ENCODE measurements around the gene PHOX2A.

PHOX2A gene

DNA sequence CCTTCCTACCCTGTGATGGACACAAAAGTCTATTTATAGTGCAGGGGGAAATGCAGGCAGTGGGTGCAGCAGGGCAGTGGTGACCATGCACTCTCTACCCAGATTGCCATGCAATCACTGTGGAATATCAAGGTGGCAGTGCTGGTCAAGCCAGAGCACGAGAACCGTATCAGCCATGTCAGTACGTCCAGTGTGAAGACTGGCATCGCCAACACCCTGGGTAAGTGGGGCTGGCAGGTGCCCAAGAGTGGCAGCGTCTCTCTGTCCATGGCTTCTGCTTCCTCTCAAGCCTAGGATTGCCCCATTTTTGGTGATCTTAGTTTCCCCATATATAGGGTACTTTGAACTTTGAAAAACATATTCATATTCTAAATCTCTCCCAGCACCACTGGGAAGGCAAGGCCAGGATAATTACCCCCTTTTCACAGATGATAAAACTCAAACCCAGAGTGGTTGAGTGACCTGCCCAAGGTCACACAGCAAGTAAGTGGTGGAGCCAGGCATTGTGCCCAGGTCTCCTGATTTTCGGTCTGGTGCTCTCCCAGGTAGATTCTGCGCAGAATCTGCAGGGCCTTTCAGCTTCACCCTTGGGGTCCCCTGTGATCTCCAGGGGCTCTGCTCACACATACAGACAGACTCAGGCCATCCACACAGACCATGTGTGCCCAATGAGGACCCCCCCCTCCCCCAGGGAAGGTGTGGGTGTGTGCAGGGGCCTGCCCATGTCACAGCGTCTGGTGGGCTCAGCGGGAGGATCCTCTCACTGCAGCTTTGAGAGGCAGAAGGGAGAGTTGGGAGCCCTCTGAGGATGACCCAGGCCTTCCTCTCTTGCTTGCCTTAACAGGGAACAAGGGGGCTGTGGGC is 12.3 kb downstream of the PHOX2A start:
- no peaks in the 10 kb centered on the region for H3K9me2 ChIP-seq (replicated peaks; ENCODE audit: control insufficient read depth, low read length)
- no peak overlapping the region for H3K4me3 ChIP-seq (ENCODE audit: low read length)
- no peak overlapping the region for H3K4me2 ChIP-seq (ENCODE audit: low read length)
- H3K4me1 ChIP-seq (ENCODE audit: control insufficient read depth, low read length), result peaks cover 3% of the 10 kb centered on the region
- H3K79me2 ChIP-seq (ENCODE audit: control insufficient read depth, low read length), result peaks cover 7% of the 10 kb centered on the region
- TF ChIP-seq EZH2phosphoT487 (IDR thresholded peaks at IDR 0.05; ENCODE audit: borderline replicate concordance, low read length), result no peak
- TF ChIP-seq, protein P1, sequence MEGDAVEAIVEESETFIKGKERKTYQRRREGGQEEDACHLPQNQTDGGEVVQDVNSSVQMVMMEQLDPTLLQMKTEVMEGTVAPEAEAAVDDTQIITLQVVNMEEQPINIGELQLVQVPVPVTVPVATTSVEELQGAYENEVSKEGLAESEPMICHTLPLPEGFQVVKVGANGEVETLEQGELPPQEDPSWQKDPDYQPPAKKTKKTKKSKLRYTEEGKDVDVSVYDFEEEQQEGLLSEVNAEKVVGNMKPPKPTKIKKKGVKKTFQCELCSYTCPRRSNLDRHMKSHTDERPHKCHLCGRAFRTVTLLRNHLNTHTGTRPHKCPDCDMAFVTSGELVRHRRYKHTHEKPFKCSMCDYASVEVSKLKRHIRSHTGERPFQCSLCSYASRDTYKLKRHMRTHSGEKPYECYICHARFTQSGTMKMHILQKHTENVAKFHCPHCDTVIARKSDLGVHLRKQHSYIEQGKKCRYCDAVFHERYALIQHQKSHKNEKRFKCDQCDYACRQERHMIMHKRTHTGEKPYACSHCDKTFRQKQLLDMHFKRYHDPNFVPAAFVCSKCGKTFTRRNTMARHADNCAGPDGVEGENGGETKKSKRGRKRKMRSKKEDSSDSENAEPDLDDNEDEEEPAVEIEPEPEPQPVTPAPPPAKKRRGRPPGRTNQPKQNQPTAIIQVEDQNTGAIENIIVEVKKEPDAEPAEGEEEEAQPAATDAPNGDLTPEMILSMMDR (IDR thresholded peaks at IDR 0.05; ENCODE audit: low read depth, low read length, poor library complexity, severe bottlenecking), result no peak
- H3K27me3 ChIP-seq (ENCODE audit: control insufficient read depth, low read length), result no peaks in the 10 kb centered on the region
- H4K20me1 ChIP-seq (ENCODE audit: control insufficient read depth, insufficient read depth, low read depth, low read length), result no peaks in the 10 kb centered on the region
- peaks cover 6% of the 10 kb centered on the region for H3F3A ChIP-seq (ENCODE audit: control insufficient read depth, insufficient read depth)
- H3K36me3 ChIP-seq (ENCODE audit: control insufficient read depth, low read length), result peaks cover 95% of the 10 kb centered on the region
- no peak overlapping the region for H3K27ac ChIP-seq (ENCODE audit: low read depth, low read length)
- no peaks in the 10 kb centered on the region for H3K9me3 ChIP-seq (ENCODE audit: control insufficient read depth, insufficient read depth, low read length)

DNA sequence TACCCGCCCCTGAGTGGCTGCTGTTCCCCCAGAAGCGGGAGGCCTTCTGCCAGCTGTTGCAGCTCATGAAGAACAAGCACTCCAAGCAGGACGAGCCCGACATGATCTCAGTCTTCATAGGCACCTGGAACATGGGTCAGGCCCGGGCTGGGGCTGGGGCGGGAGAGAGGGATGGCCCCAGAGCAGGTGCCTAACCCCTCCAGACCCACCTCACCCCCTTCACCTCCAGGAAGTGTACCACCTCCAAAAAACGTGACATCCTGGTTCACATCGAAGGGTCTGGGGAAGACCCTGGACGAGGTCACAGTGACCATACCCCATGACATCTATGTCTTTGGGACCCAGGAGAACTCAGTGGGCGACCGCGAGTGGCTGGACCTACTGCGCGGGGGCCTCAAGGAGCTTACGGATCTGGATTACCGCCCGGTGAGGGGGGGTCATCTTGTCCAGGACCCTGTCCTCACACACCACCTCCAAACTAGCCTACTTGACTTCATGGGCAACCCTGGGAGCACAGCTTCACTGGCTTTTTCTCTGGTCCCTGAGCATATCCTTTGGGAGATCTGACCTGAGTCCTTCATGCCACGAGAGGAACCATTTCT is 13.1 kb downstream of the PHOX2A start:
- no peak overlapping the region for H3K27ac ChIP-seq (ENCODE audit: low read depth, low read length)
- H3K9me3 ChIP-seq (ENCODE audit: control insufficient read depth, insufficient read depth, low read length), result no peaks in the 10 kb centered on the region
- H3K4me1 ChIP-seq (ENCODE audit: control insufficient read depth, low read length), result peaks cover 8% of the 10 kb centered on the region
- no peak for TF ChIP-seq EZH2phosphoT487 (IDR thresholded peaks at IDR 0.05; ENCODE audit: borderline replicate concordance, low read length)
- H3K27me3 ChIP-seq (ENCODE audit: control insufficient read depth, low read length), result no peaks in the 10 kb centered on the region
- no peak overlapping the region for H3K4me2 ChIP-seq (ENCODE audit: low read length)
- H3K36me3 ChIP-seq (ENCODE audit: control insufficient read depth, low read length), result peaks cover 91% of the 10 kb centered on the region
- H3K4me3 ChIP-seq (ENCODE audit: low read length), result no peak overlapping the region
- no peaks in the 10 kb centered on the region for H3K9me2 ChIP-seq (replicated peaks; ENCODE audit: control insufficient read depth, low read length)
- H3F3A ChIP-seq (ENCODE audit: control insufficient read depth, insufficient read depth), result no peaks in the 10 kb centered on the region
- H4K20me1 ChIP-seq (ENCODE audit: control insufficient read depth, insufficient read depth, low read depth, low read length), result no peaks in the 10 kb centered on the region
- H3K79me2 ChIP-seq (ENCODE audit: control insufficient read depth, low read length), result peaks cover 15% of the 10 kb centered on the region

- H3K27ac ChIP-seq (ENCODE audit: low read depth, low read length), result no peak overlapping the region
- peaks cover 89% of the 10 kb centered on the region for H3K36me3 ChIP-seq (ENCODE audit: control insufficient read depth, low read length)
- H3K9me2 ChIP-seq (replicated peaks; ENCODE audit: control insufficient read depth, low read length), result no peaks in the 10 kb centered on the region
- no peaks in the 10 kb centered on the region for H3K9me3 ChIP-seq (ENCODE audit: control insufficient read depth, insufficient read depth, low read length)
- no peaks in the 10 kb centered on the region for H4K20me1 ChIP-seq (ENCODE audit: control insufficient read depth, insufficient read depth, low read depth, low read length)
- TF ChIP-seq, protein P1 (IDR thresholded peaks at IDR 0.05; ENCODE audit: low read depth, low read length, poor library complexity, severe bottlenecking), result no peak
- TF ChIP-seq EZH2phosphoT487 (IDR thresholded peaks at IDR 0.05; ENCODE audit: borderline replicate concordance, low read length), result no peak
- peaks cover 16% of the 10 kb centered on the region for H3K4me1 ChIP-seq (ENCODE audit: control insufficient read depth, low read length)
- H3K4me2 ChIP-seq (ENCODE audit: low read length), result no peak overlapping the region
- H3K27me3 ChIP-seq (ENCODE audit: control insufficient read depth, low read length), result no peaks in the 10 kb centered on the region
- H3K4me3 ChIP-seq (ENCODE audit: low read length), result no peak overlapping the region
- no peaks in the 10 kb centered on the region for H3F3A ChIP-seq (ENCODE audit: control insufficient read depth, insufficient read depth)
- peaks cover 22% of the 10 kb centered on the region for H3K79me2 ChIP-seq (ENCODE audit: control insufficient read depth, low read length)
Observed at GRCh38 chr11:72229925-72230763, 13.8 kb downstream of the PHOX2A start.
